GM23338 (cell line): ENCODE data around the gene MRPS7. TPM values are rescaled to one million over a fixed set of nuclear protein-coding genes. Genes with fewer than 3 reads are reported as not detected.
A peak's percentile ranks its signal among the peaks of the same experiment; 100 is the strongest.

Source experiments
- ATAC-seq: fragments of 200-7000 bp; cut with Tn5 transposase; 3 replicates; pipeline ENCODE4 v1.9.1; 2020
- DNase-seq: peaks from one replicate; pipeline ENCODE4 v3.0.0-alpha.2; 2015; ENCODE audit warnings: low spot score
- H2AFZ ChIP-seq: fragments of 200-600 bp; sonication (generic); 2 replicates; pipeline ENCODE4 v1.8.0; 2016; ENCODE audit warnings: antibody characterized with exemption, mild to moderate bottlenecking, moderate library complexity
- H3F3A ChIP-seq: fragments of 200-600 bp; sonication (generic); replicated peaks from 2 replicates; pipeline ENCODE4 v1.8.0; 2017; ENCODE audit warnings: antibody characterized with exemption, mixed run types, low read depth
- H3K27ac ChIP-seq: fragments of 200-600 bp; sonication (generic); 2 replicates; pipeline ENCODE4 v1.6.1; 2016; ENCODE audit warnings: low read depth
- H3K27me3 ChIP-seq: fragments of 200-600 bp; sonication (generic); 2 replicates; pipeline ENCODE4 v1.8.0; 2016; ENCODE audit warnings: mild to moderate bottlenecking, mixed run types, moderate library complexity; ENCODE audit not compliant: insufficient read depth
- H3K36me3 ChIP-seq: fragments of 200-600 bp; sonication (generic); 2 replicates; pipeline ENCODE4 v1.8.0; 2016; ENCODE audit warnings: mild to moderate bottlenecking; ENCODE audit not compliant: insufficient read depth
- H3K4me1 ChIP-seq: fragments of 200-600 bp; sonication (generic); 2 replicates; pipeline ENCODE4 v1.8.0; 2016; ENCODE audit warnings: mild to moderate bottlenecking, moderate library complexity; ENCODE audit not compliant: insufficient read depth
- H3K4me2 ChIP-seq: fragments of 200-600 bp; sonication (generic); 2 replicates; pipeline ENCODE4 v1.7.1; 2017; ENCODE audit warnings: mixed run types
- H3K4me3 ChIP-seq: fragments of 200-600 bp; sonication (generic); 2 replicates; pipeline ENCODE4 v1.6.1; 2016; ENCODE audit warnings: mixed run types
- H3K79me2 ChIP-seq: fragments of 200-600 bp; sonication (generic); replicated peaks from 2 replicates; pipeline ENCODE4 v1.8.0; 2017; ENCODE audit warnings: mild to moderate bottlenecking; ENCODE audit not compliant: insufficient read depth
- H3K9me2 ChIP-seq: fragments of 200-600 bp; sonication (generic); 2 replicates; pipeline ENCODE4 v1.8.0; 2017; ENCODE audit not compliant: insufficient read depth
- H4K20me1 ChIP-seq: fragments of 200-600 bp; sonication (generic); replicated peaks from 2 replicates; pipeline ENCODE4 v1.8.0; 2017; ENCODE audit warnings: mild to moderate bottlenecking; ENCODE audit not compliant: insufficient read depth
- H3K27ac Mint-ChIP-seq: 2 replicates; pipeline ENCODE4 v1.8.0; 2020; ENCODE audit warnings: inconsistent platforms, mild to moderate bottlenecking, moderate library complexity, mixed read lengths
- H3K27me3 Mint-ChIP-seq: 3 replicates; pipeline ENCODE4 v1.8.0; 2022; ENCODE audit warnings: low read depth, mild to moderate bottlenecking, moderate library complexity, mixed read lengths, inconsistent platforms; ENCODE audit not compliant: insufficient read depth, poor library complexity
- H3K36me3 Mint-ChIP-seq: 3 replicates; pipeline ENCODE4 v1.8.0; 2021; ENCODE audit warnings: low read depth, mild to moderate bottlenecking, inconsistent platforms, moderate library complexity, mixed read lengths
- H3K4me1 Mint-ChIP-seq: 3 replicates; pipeline ENCODE4 v1.8.0; 2020; ENCODE audit warnings: mild to moderate bottlenecking, inconsistent platforms, mixed read lengths
- H3K4me3 Mint-ChIP-seq: 3 replicates; pipeline ENCODE4 v1.8.0; 2021; ENCODE audit warnings: moderate library complexity, mild to moderate bottlenecking, inconsistent platforms, mixed read lengths
- H3K9me3 Mint-ChIP-seq: 3 replicates; pipeline ENCODE4 v1.8.0; 2020; ENCODE audit warnings: moderate library complexity, mild to moderate bottlenecking, inconsistent platforms, mixed read lengths
- CREB1 ChIP-seq: fragments of 250-450 bp; sonication (Bioruptor Pico); IDR thresholded peaks from 2 replicates; pipeline ENCODE4 v1.5.0; 2020; ENCODE audit warnings: low read depth, mild to moderate bottlenecking, moderate library complexity
- CTCF ChIP-seq, 2 experiments: fragments of 200-600 bp in 1 of 2; sonication (generic) in 1 of 2; conservative IDR thresholded peaks; 2 replicates each; pipeline versions ENCODE4 v1.5.1 to v1.6.1; 2016 to 2017; ENCODE audit warnings: antibody characterized with exemption in 2 of 2, low read depth in 2 of 2, mild to moderate bottlenecking in 2 of 2, moderate library complexity in 1 of 2
- ETS1 ChIP-seq: IDR thresholded peaks from 2 replicates; pipeline ENCODE4 v1.6.1; 2016; ENCODE audit warnings: antibody characterized with exemption
- EZH2 ChIP-seq: fragments of 200-600 bp; sonication (generic); IDR thresholded peaks from one replicate; pipeline ENCODE4 v1.8.0; 2017; ENCODE audit warnings: antibody characterized with exemption, mild to moderate bottlenecking, low read depth; ENCODE audit not compliant: unreplicated experiment
- EZH2phosphoT487 ChIP-seq: fragments of 200-600 bp; sonication (generic); IDR thresholded peaks from one replicate; pipeline ENCODE4 v1.8.1; 2018; ENCODE audit warnings: antibody characterized with exemption; ENCODE audit not compliant: unreplicated experiment
- JUNB ChIP-seq: IDR thresholded peaks from one replicate; pipeline ENCODE4 v1.6.1; 2016; ENCODE audit warnings: antibody characterized with exemption; ENCODE audit not compliant: unreplicated experiment
- NANOG ChIP-seq: IDR thresholded peaks from 2 replicates; pipeline ENCODE4 v1.6.1; 2016; ENCODE audit warnings: antibody characterized with exemption, borderline replicate concordance
- POLR2AphosphoS5 ChIP-seq: IDR thresholded peaks from 2 replicates; pipeline ENCODE4 v1.6.1; 2016; ENCODE audit warnings: antibody characterized with exemption, low read depth
- REST ChIP-seq: IDR thresholded peaks from one replicate; pipeline ENCODE4 v1.6.1; 2018; ENCODE audit warnings: antibody characterized with exemption; ENCODE audit not compliant: unreplicated experiment
- STAT1 ChIP-seq: IDR thresholded peaks from one replicate; pipeline ENCODE4 v1.6.1; 2016; ENCODE audit warnings: antibody characterized with exemption; ENCODE audit not compliant: unreplicated experiment
- ZNF114 ChIP-seq: fragments of 250-450 bp; sonication (Bioruptor Pico); IDR thresholded peaks from 2 replicates; pipeline ENCODE4 v1.5.0; 2020; ENCODE audit warnings: mild to moderate bottlenecking, moderate library complexity
- ZNF331 ChIP-seq: fragments of 250-450 bp; sonication (Bioruptor Pico); IDR thresholded peaks from 2 replicates; pipeline ENCODE4 v1.5.0; 2020; ENCODE audit warnings: low read depth, mild to moderate bottlenecking, moderate library complexity
- polyA plus RNA-seq: library from polyadenylated mRNA; unstranded; fragments of >200 nt; fragmentation: Nextera tagmentation; extraction: Ambion mirVana; gene quantifications from 2 replicates; pipeline ENCODE4 v1.2.1, GENCODE V29; 2016
- total RNA-seq: library from RNA; depleted of rRNA; stranded (reverse); fragments of >200 nt; shearing (Covaris generic); gene quantifications from 2 replicates; pipeline ENCODE4 v1.2.3, GENCODE V29; 2014
- TF ChIP-seq, protein P1 (sequence below): fragments of 250-450 bp; sonication (Bioruptor Pico); IDR thresholded peaks from 2 replicates; pipeline ENCODE4 v1.5.0; 2020; ENCODE audit warnings: mild to moderate bottlenecking, moderate library complexity

Gene MRPS7
- total and polyA plus RNA-seq, 2 experiments from 2014 or later, result 60.6 to 114 TPM

DNA sequence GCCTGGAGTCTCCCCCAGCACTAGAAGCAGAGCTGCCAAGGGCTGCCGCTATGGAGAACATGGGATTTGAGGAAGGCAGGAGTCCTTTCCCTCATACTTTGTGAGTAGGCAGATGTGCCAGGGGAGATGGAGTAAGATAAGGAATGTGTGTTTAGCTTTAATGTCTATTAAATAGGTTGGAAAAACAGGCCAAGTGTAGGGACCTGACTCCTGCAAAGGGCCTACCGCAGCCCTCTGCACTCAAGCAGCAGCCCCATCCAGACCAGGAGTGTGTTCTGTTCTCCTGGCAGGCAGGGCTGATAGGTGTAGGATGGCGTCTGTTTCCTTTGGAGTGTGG lies 11.1 kb downstream of the MRPS7 start:
- Histone ChIP-seq H3K4me2 (no peak overlapping the region), H2AFZ (no peak overlapping the region), H3K79me2 (no peaks in the 10 kb centered on the region), H3K27ac (no peak overlapping the region), H4K20me1 (no peaks in the 10 kb centered on the region), H3F3A (peaks cover 25% of the 10 kb centered on the region), H3K4me1 (peaks cover 9% of the 10 kb centered on the region), H3K9me2 (no peaks in the 10 kb centered on the region), H3K36me3 (no peaks in the 10 kb centered on the region), H3K4me3 (no peak overlapping the region), H3K27me3 (no peaks in the 10 kb centered on the region)
- peaks cover 13% of the 10 kb centered on the region for H3K36me3 Mint-ChIP-seq
- peaks cover 17% of the 10 kb centered on the region for H3K27me3 Mint-ChIP-seq
- no peaks in the 10 kb centered on the region for H3K9me3 Mint-ChIP-seq
- H3K4me3 Mint-ChIP-seq, result peak overlapping the region; percentile 70
- DNase-seq, result no peak
- TF ChIP-seq CREB1 (no peak), EZH2 (no peak), ETS1 (no peak), ZNF114 (CRISPR knock-in tag) (no peak), EZH2phosphoT487 (no peak), STAT1 (no peak), CTCF (conservative IDR thresholded peaks at IDR 0.05; ENCODE audit: low read depth in 2 of 2) (no peak), POLR2AphosphoS5 (no peak), NANOG (no peak), ZNF331 (CRISPR knock-in tag) (no peak), JUNB (no peak), REST (no peak)
- TF ChIP-seq, protein P1, sequence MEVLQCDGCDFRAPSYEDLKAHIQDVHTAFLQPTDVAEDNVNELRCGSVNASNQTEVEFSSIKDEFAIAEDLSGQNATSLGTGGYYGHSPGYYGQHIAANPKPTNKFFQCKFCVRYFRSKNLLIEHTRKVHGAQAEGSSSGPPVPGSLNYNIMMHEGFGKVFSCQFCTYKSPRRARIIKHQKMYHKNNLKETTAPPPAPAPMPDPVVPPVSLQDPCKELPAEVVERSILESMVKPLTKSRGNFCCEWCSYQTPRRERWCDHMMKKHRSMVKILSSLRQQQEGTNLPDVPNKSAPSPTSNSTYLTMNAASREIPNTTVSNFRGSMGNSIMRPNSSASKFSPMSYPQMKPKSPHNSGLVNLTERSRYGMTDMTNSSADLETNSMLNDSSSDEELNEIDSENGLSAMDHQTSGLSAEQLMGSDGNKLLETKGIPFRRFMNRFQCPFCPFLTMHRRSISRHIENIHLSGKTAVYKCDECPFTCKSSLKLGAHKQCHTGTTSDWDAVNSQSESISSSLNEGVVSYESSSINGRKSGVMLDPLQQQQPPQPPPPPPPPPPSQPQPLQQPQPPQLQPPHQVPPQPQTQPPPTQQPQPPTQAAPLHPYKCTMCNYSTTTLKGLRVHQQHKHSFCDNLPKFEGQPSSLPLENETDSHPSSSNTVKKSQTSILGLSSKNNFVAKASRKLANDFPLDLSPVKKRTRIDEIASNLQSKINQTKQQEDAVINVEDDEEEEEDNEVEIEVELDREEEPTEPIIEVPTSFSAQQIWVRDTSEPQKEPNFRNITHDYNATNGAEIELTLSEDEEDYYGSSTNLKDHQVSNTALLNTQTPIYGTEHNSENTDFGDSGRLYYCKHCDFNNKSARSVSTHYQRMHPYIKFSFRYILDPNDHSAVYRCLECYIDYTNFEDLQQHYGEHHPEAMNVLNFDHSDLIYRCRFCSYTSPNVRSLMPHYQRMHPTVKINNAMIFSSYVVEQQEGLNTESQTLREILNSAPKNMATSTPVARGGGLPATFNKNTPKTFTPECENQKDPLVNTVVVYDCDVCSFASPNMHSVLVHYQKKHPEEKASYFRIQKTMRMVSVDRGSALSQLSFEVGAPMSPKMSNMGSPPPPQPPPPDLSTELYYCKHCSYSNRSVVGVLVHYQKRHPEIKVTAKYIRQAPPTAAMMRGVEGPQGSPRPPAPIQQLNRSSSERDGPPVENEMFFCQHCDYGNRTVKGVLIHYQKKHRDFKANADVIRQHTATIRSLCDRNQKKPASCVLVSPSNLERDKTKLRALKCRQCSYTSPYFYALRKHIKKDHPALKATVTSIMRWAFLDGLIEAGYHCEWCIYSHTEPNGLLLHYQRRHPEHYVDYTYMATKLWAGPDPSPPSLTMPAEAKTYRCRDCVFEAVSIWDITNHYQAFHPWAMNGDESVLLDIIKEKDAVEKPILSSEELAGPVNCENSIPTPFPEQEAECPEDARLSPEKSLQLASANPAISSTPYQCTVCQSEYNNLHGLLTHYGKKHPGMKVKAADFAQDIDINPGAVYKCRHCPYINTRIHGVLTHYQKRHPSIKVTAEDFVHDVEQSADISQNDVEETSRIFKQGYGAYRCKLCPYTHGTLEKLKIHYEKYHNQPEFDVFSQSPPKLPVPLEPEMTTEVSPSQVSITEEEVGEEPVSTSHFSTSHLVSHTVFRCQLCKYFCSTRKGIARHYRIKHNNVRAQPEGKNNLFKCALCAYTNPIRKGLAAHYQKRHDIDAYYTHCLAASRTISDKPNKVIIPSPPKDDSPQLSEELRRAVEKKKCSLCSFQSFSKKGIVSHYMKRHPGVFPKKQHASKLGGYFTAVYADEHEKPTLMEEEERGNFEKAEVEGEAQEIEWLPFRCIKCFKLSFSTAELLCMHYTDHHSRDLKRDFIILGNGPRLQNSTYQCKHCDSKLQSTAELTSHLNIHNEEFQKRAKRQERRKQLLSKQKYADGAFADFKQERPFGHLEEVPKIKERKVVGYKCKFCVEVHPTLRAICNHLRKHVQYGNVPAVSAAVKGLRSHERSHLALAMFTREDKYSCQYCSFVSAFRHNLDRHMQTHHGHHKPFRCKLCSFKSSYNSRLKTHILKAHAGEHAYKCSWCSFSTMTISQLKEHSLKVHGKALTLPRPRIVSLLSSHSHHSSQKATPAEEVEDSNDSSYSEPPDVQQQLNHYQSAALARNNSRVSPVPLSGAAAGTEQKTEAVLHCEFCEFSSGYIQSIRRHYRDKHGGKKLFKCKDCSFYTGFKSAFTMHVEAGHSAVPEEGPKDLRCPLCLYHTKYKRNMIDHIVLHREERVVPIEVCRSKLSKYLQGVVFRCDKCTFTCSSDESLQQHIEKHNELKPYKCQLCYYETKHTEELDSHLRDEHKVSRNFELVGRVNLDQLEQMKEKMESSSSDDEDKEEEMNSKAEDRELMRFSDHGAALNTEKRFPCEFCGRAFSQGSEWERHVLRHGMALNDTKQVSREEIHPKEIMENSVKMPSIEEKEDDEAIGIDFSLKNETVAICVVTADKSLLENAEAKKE (CRISPR knock-in tag), result no peak
- H3K4me1 Mint-ChIP-seq, result peaks cover 16% of the 10 kb centered on the region
- ATAC-seq, result no peak
- no peak overlapping the region for H3K27ac Mint-ChIP-seq
